ENCODE measurements around the gene KCNG4. TPM values are rescaled to one million over a fixed set of nuclear protein-coding genes. Genes with fewer than 3 reads are reported as not detected.
A peak's percentile ranks its signal among the peaks of the same experiment; 100 is the strongest.

KCNG4 gene
- total and polyA plus RNA-seq, 11 donors = not detected

- DNase-seq (no peak), ATAC-seq (no peak)
- Histone ChIP-seq H3K4me1 (peaks cover 3 to 81% (median 38%) of the 10 kb centered on the region in 12 donors), H3K4me3 (no peak overlapping the region), H3K9me3 (no peaks in the 10 kb centered on the region), H3K27ac (peak overlapping the region in 3 of 12 donors; percentile 29 to 79 (median 74)), H3K27me3 (no peaks in the 10 kb centered on the region), H3K36me3 (peaks cover 0 to 71% (median 59%) of the 10 kb centered on the region in 9 donors)
- WGBS, 4 donors = 96 to 98% (median 96%) methylated on average over 16 to 18 of the region's 18 CpGs
- TF ChIP-seq, protein P1, sequence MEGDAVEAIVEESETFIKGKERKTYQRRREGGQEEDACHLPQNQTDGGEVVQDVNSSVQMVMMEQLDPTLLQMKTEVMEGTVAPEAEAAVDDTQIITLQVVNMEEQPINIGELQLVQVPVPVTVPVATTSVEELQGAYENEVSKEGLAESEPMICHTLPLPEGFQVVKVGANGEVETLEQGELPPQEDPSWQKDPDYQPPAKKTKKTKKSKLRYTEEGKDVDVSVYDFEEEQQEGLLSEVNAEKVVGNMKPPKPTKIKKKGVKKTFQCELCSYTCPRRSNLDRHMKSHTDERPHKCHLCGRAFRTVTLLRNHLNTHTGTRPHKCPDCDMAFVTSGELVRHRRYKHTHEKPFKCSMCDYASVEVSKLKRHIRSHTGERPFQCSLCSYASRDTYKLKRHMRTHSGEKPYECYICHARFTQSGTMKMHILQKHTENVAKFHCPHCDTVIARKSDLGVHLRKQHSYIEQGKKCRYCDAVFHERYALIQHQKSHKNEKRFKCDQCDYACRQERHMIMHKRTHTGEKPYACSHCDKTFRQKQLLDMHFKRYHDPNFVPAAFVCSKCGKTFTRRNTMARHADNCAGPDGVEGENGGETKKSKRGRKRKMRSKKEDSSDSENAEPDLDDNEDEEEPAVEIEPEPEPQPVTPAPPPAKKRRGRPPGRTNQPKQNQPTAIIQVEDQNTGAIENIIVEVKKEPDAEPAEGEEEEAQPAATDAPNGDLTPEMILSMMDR (IDR thresholded peaks at IDR 0.05) = no peak
- no peak for TF ChIP-seq POLR2A (IDR thresholded peaks at IDR 0.05)
- intact Hi-C loops (cut with DNase I) = loop anchor here in 7 of 10 donors (5.0 to 10.0 kb wide), 7 partner anchors 35 to 357 kb away; partner anchors contain the start of genes DNAAF1 (in 2 of the 7), HSDL1 (in 2 of the 7) and OSGIN1 (in 1 of the 7)
Measured at GRCh38 chr16:84182104-84182503, 57.7 kb downstream of the KCNG4 start.

GRCh38 chr16:84181144-84181915 lies 58.5 kb downstream of the KCNG4 start:
- intact Hi-C loops (cut with DNase I) = loop anchor here in 7 of 10 donors (5.0 to 10.0 kb wide), 7 partner anchors 34 to 357 kb away; partner anchors contain the start of genes DNAAF1 (in 2 of the 7), HSDL1 (in 2 of the 7) and OSGIN1 (in 1 of the 7)
- Histone ChIP-seq H3K27ac (peak overlapping the region in 5 of 12 donors; percentile 24 to 85 (median 65)), H3K27me3 (no peaks in the 10 kb centered on the region), H3K4me3 (no peak overlapping the region), H3K4me1 (peaks cover 6 to 87% (median 44%) of the 10 kb centered on the region in 12 donors), H3K36me3 (peaks cover 0 to 71% (median 59%) of the 10 kb centered on the region in 9 donors), H3K9me3 (no peaks in the 10 kb centered on the region)
- 90 to 95% (median 94%) methylated on average over 27 to 41 of the region's 41 CpGs for WGBS, 4 donors
- DNase-seq = no peak
- TF ChIP-seq POLR2A (IDR thresholded peaks at IDR 0.05) = no peak
- TF ChIP-seq, protein P1 (IDR thresholded peaks at IDR 0.05) = no peak
- ATAC-seq = no peak

GRCh38 chr16:84180519-84181140 lies 59.2 kb downstream of the KCNG4 start:
- intact Hi-C loops (cut with DNase I) = loop anchor here in 7 of 10 donors (5.0 to 10.0 kb wide), 7 partner anchors 33 to 356 kb away; partner anchors contain the start of genes DNAAF1 (in 2 of the 7), HSDL1 (in 2 of the 7) and OSGIN1 (in 1 of the 7)
- 64 to 80% (median 69%) methylated on average over 10 to 21 of the region's 21 CpGs for WGBS, 4 donors
- H3K27me3 ChIP-seq = no peaks in the 10 kb centered on the region
- peak overlapping the region in 2 of 12 donors; percentile 5 to 24 for H3K4me3 ChIP-seq
- peaks cover 0 to 71% (median 59%) of the 10 kb centered on the region in 9 donors for H3K36me3 ChIP-seq
- peak overlapping the region in 7 of 12 donors; percentile 4 to 85 (median 35) for H3K27ac ChIP-seq
- ATAC-seq = peak; percentile 7 to 22 (median 8)
- peaks cover 7 to 88% (median 46%) of the 10 kb centered on the region in 12 donors for H3K4me1 ChIP-seq
- DNase-seq = peak in 1 of 5 donors; percentile 74
- TF ChIP-seq, protein P1 (IDR thresholded peaks at IDR 0.05) = no peak
- no peak for TF ChIP-seq POLR2A (IDR thresholded peaks at IDR 0.05)
- no peaks in the 10 kb centered on the region for H3K9me3 ChIP-seq
